HCT116 (cell line): Measurements from ENCODE around the gene RGS7. TPM values are rescaled to one million over a fixed set of nuclear protein-coding genes. Genes with fewer than 3 reads are reported as not detected.
"Not testable (repeated sequence)": the region's sequence is repeated elsewhere in the genome, so short reads cannot be mapped to it uniquely, and the experiment has no call there.

Experiments used
- ATAC-seq: fragments of 200-7000 bp; cut with Tn5 transposase; 2 replicates; pipeline ENCODE4 v1.9.1; 2020; ENCODE audit warnings: mild to moderate bottlenecking, moderate library complexity
- BruUV-seq: library from RNA; stranded (reverse); fragments of 400-500 nt; replicated peaks from 2 replicates; lab custom pipeline; 2021; lab: Mats Ljungman, UMichigan
- CTCF ChIA-PET: fragments of 300-600 bp; sonication (Branson Sonifier 250); formaldehyde crosslinking; loops from one replicate; lab custom pipeline; 2021; ENCODE audit warnings: antibody characterized with exemption; lab: Charles Lee
- POLR2A ChIA-PET: fragments of 300-600, 350-600 bp; sonication (Branson Sonifier 250); formaldehyde crosslinking; loops from one replicate; lab custom pipeline; 2021; ENCODE audit warnings: antibody characterized with exemption; lab: Charles Lee
- RAD21 ChIA-PET, 2 experiments: fragments of 300-600 bp; sonication (Branson Sonifier 250); formaldehyde crosslinking; loops; one replicate each; lab custom pipeline; 2023; ENCODE audit warnings: low total read pairs in 2 of 2; ENCODE audit not compliant: uncharacterized antibody in 2 of 2, unreplicated experiment in 2 of 2, low non-redundant PET in 1 of 2; lab: Charles Lee
- DNase-seq: peaks from one replicate; pipeline ENCODE4 v3.0.0-alpha.2; 2010; ENCODE audit warnings: low read depth, low spot score
- H2AFZ ChIP-seq: fragments of 200-600 bp; shearing (Covaris generic), sonication (generic); 2 replicates; pipeline ENCODE4 v1.6.1; 2017; ENCODE audit warnings: low read depth, mixed run types, mixed read lengths, antibody characterized with exemption, low read length; ENCODE audit not compliant: poor library complexity, severe bottlenecking
- H3K27ac ChIP-seq: 2 replicates; pipeline ENCODE4 v1.5.1; 2012; ENCODE audit warnings: low read depth, low read length
- H3K27me3 ChIP-seq: fragments of 200-600 bp; sonication (generic); 2 replicates; pipeline ENCODE4 v1.6.1; 2016; ENCODE audit warnings: mixed run types, low read length, mixed read lengths; ENCODE audit not compliant: insufficient read depth
- H3K36me3 ChIP-seq, 2 experiments: fragments of 200-500 bp in 1 of 2; fragments of 200-600 bp in 1 of 2; sonication (Bioruptor generic) in 1 of 2; sonication (generic) in 1 of 2; 2 replicates each; pipeline versions ENCODE4 v1.5.1 to v1.6.1; 2014 to 2016; ENCODE audit warnings: low read length in 2 of 2, inconsistent platforms in 1 of 2, mixed read lengths in 1 of 2, mixed run types in 1 of 2; ENCODE audit not compliant: insufficient read depth in 2 of 2, control insufficient read depth in 1 of 2
- H3K4me1 ChIP-seq, 2 experiments: fragments of 200-600 bp in 1 of 2; sonication (generic) in 1 of 2; 2 replicates each; pipeline versions ENCODE4 v1.5.1 to v1.6.1; 2012 to 2017; ENCODE audit warnings: low read length in 2 of 2, inconsistent platforms in 1 of 2, mild to moderate bottlenecking in 1 of 2, mixed read lengths in 1 of 2, mixed run types in 1 of 2, moderate library complexity in 1 of 2; ENCODE audit not compliant: insufficient read depth in 2 of 2, control insufficient read depth in 1 of 2
- H3K4me2 ChIP-seq: fragments of 200-600 bp; sonication (generic); 2 replicates; pipeline ENCODE4 v1.6.1; 2017; ENCODE audit warnings: mixed run types, low read length, mixed read lengths
- H3K4me3 ChIP-seq, 2 experiments: fragments of 200-600 bp in 1 of 2; sonication (generic) in 1 of 2; replicated peaks in 1 of 2; 2 replicates each; pipeline ENCODE4 v1.5.1; 2011 to 2016; ENCODE audit warnings: low read length in 2 of 2, control low read depth in 1 of 2, low read depth in 1 of 2, mild to moderate bottlenecking in 1 of 2, mixed read lengths in 1 of 2, mixed run types in 1 of 2
- H3K79me2 ChIP-seq: fragments of 200-600 bp; sonication (generic); 2 replicates; pipeline ENCODE4 v1.6.1; 2017; ENCODE audit warnings: mild to moderate bottlenecking, mixed run types, low read length, moderate library complexity, mixed read lengths; ENCODE audit not compliant: insufficient read depth
- H3K9ac ChIP-seq: fragments of 200-600 bp; sonication (generic); 2 replicates; pipeline ENCODE4 v1.6.1; 2016; ENCODE audit warnings: low read length, mixed read lengths
- H3K9me2 ChIP-seq: fragments of 200-600 bp; sonication (generic), shearing (Covaris generic); 2 replicates; pipeline ENCODE4 v1.6.1; 2017; ENCODE audit warnings: mixed run types, mild to moderate bottlenecking, moderate library complexity; ENCODE audit not compliant: insufficient read depth
- H3K9me3 ChIP-seq, 2 experiments: fragments of 200-500 bp in 1 of 2; fragments of 200-600 bp in 1 of 2; sonication (Bioruptor generic) in 1 of 2; sonication (generic) in 1 of 2; 2 replicates each; pipeline ENCODE4 v1.6.1; 2014 to 2017; ENCODE audit warnings: low read length in 2 of 2, mixed read lengths in 2 of 2, inconsistent platforms in 1 of 2, low read depth in 1 of 2, mild to moderate bottlenecking in 1 of 2, mixed run types in 1 of 2, moderate library complexity in 1 of 2; ENCODE audit not compliant: control insufficient read depth in 1 of 2, insufficient read depth in 1 of 2
- H4K20me1 ChIP-seq: fragments of 200-600 bp; sonication (generic), shearing (Covaris generic); 2 replicates; pipeline ENCODE4 v1.6.1; 2017; ENCODE audit warnings: mixed run types, mild to moderate bottlenecking, moderate library complexity; ENCODE audit not compliant: insufficient read depth
- CBX3 ChIP-seq: IDR thresholded peaks from 2 replicates; pipeline ENCODE4 v1.6.1; 2012; ENCODE audit warnings: low read depth
- EZH2 ChIP-seq: fragments of 200-600 bp; sonication (generic); IDR thresholded peaks from 2 replicates; pipeline ENCODE4 v1.6.1; 2017; ENCODE audit warnings: antibody characterized with exemption, mixed run types
- FOSL1 ChIP-seq: IDR thresholded peaks from 2 replicates; pipeline ENCODE4 v1.6.1; 2012; ENCODE audit warnings: low read depth
- POLR2A ChIP-seq: IDR thresholded peaks from 2 replicates; pipeline ENCODE4 v1.7.0; 2011; ENCODE audit warnings: borderline replicate concordance; ENCODE audit not compliant: insufficient read depth, insufficient read length; ENCODE audit errors: extremely low read depth
- POLR2AphosphoS5 ChIP-seq: IDR thresholded peaks from 2 replicates; pipeline ENCODE4 v1.6.1; 2011; ENCODE audit warnings: mild to moderate bottlenecking, low read depth, low read length, moderate library complexity
- RAD21 ChIP-seq: IDR thresholded peaks from 2 replicates; pipeline ENCODE4 v1.6.1; 2012; ENCODE audit warnings: low read depth, mild to moderate bottlenecking
- SIN3A ChIP-seq: IDR thresholded peaks from 2 replicates; pipeline ENCODE4 v1.6.1; 2012; ENCODE audit warnings: low read depth
- TCF7L2 ChIP-seq: IDR thresholded peaks from 2 replicates; pipeline ENCODE4 v1.7.0; 2011; ENCODE audit warnings: borderline replicate concordance, inconsistent platforms; ENCODE audit not compliant: insufficient read depth, insufficient read length; ENCODE audit errors: extremely low read depth
- ZBTB33 ChIP-seq: IDR thresholded peaks from 2 replicates; pipeline ENCODE4 v1.6.1; 2011; ENCODE audit warnings: mild to moderate bottlenecking, low read length, moderate library complexity; ENCODE audit not compliant: insufficient replicate concordance; ENCODE audit errors: extremely low read depth
- intact Hi-C: fragments of 100-400 bp; cut with micrococcal nuclease; formaldehyde crosslinking; loops from 2 replicates; pipeline ENCODE4 v1.10.0; 2022
- total RNA-seq: library from RNA; stranded (reverse); gene quantifications from one replicate; pipeline ENCODE4 v1.2.1, GENCODE V29; 2021; ENCODE audit not compliant: unreplicated experiment

RGS7 gene
- total RNA-seq, 1 experiment from 2014 or later = not detected

DNA sequence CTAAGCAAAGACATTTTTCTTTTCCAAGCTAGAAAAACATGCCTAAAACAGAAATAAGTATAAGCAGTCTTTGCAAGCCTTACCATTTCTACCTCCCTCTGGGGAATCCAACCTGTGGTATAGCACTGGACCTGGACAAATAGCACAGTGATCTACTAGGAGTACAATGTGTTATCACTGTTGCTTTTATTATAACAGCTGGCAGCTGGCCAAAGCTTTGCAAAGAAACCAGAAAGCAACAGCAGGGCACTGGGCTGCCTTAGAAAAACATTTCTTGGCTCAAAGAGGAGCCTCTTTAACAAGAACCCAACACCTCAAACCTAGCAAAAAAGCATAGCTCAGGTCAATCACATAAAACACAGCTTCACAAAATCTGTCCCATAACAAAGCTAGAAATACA lies 450.5 kb downstream of the RGS7 start:
- CTCF ChIA-PET = no interaction called here
- ATAC-seq = no peak
- intact Hi-C loops = no loop called here

DNA sequence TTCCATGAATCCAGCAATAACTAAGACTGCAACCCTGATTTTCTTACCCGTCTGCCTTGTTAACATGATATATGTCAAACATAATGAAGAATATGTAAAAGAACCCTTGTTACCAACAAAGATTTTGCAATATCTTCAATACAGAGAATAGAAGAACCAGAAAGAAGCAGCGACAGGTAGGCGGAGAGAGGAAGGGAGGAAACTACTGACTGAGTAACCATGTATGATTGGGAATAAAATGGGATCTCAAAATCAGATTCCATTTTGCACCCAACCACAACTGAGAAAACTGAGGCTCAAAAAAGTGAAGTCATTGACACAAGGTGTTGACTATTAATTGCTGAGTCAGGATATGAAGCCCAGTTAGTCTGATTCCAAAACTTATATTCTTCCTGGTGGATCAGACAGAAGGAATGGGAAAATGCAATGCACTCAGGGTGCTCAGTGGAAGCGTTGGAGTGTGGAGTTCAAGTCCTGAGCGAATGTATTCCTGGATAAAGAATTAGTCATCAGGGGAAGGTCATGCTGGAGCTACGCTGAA lies 451.7 kb downstream of the RGS7 start:
- no peaks in the 10 kb centered on the region for H3K9me2 ChIP-seq
- H3K9ac ChIP-seq = no peak overlapping the region
- no peak overlapping the region for H2AFZ ChIP-seq
- intact Hi-C loops = no loop called here
- H3K36me3 ChIP-seq = no peaks in the 10 kb centered on the region
- ChIA-PET CTCF (no interaction called here), POLR2A (no interaction called here), RAD21 (no interaction called here)
- no peak for ATAC-seq
- H3K27me3 ChIP-seq = no peaks in the 10 kb centered on the region
- no peak for DNase-seq
- no peaks in the 10 kb centered on the region for H4K20me1 ChIP-seq
- H3K79me2 ChIP-seq = no peaks in the 10 kb centered on the region
- H3K9me3 ChIP-seq = peaks cover 0 to 12% of the 10 kb centered on the region in 2 experiments; a peak in 2 of 4 replicates
- no TSS peak for BruUV-seq
- no peaks in the 10 kb centered on the region for H3K4me1 ChIP-seq
- H3K27ac ChIP-seq = no peak overlapping the region
- no peak overlapping the region for H3K4me3 ChIP-seq
- no peak overlapping the region for H3K4me2 ChIP-seq
- TF ChIP-seq TCF7L2 (no peak), POLR2A (no peak), ZBTB33 (no peak), FOSL1 (no peak), CBX3 (no peak)

More for the DNA sequence above, 450.5 kb downstream of the RGS7 start:
- ChIA-PET POLR2A (no interaction called here), RAD21 (no interaction called here)
- no peak for DNase-seq
- Histone ChIP-seq H3K9me2 (no peaks in the 10 kb centered on the region), H3K36me3 (no peaks in the 10 kb centered on the region), H2AFZ (no peak overlapping the region), H3K27ac (no peak overlapping the region), H3K27me3 (no peaks in the 10 kb centered on the region), H3K4me2 (no peak overlapping the region), H3K9ac (no peak overlapping the region), H3K79me2 (no peaks in the 10 kb centered on the region), H4K20me1 (no peaks in the 10 kb centered on the region), H3K9me3 (peaks cover 0 to 15% of the 10 kb centered on the region in 2 experiments; a peak in 2 of 4 replicates), H3K4me3 (no peak overlapping the region), H3K4me1 (no peaks in the 10 kb centered on the region)
- TF ChIP-seq POLR2AphosphoS5 (no peak), RAD21 (no peak), EZH2 (no peak), POLR2A (no peak), SIN3A (no peak)
- no TSS peak for BruUV-seq

- H2AFZ ChIP-seq, H3K36me3 ChIP-seq, H3K27me3 ChIP-seq, H3K4me2 ChIP-seq, H3K27ac ChIP-seq, intact Hi-C loops, RAD21 ChIA-PET, H3K9me2 ChIP-seq, H3K9me3 ChIP-seq, H3K79me2 ChIP-seq, H3K4me3 ChIP-seq, H4K20me1 ChIP-seq, CTCF ChIA-PET, BruUV-seq, POLR2A ChIA-PET, H3K4me1 ChIP-seq, H3K9ac ChIP-seq, DNase-seq, ATAC-seq: not testable (repeated sequence)
These were observed 461.6 kb downstream of the RGS7 start for GRCh38 chr1:240895424-240895823.
